ENCODE measurements around the gene MGLL.
"Not testable (repeated sequence)": the region's sequence is repeated elsewhere in the genome, so short reads cannot be mapped to it uniquely, and the experiment has no call there.

Gene MGLL

GRCh38 chr3:127663151-127663550, 159.2 kb downstream of the MGLL start:
- H3K4me1 ChIP-seq (ENCODE audit: control insufficient read depth, insufficient read depth, low read length, unreplicated experiment) = no peaks in the 10 kb centered on the region
- H3K27me3 ChIP-seq (ENCODE audit: insufficient read depth, low read length) = no peaks in the 10 kb centered on the region
- H3K36me3 ChIP-seq (ENCODE audit: insufficient read depth, low read length) = no peaks in the 10 kb centered on the region
- H2AFZ ChIP-seq (ENCODE audit: low read length, unreplicated experiment) = no peak overlapping the region
- H3K4me3 ChIP-seq (ENCODE audit: low read depth, low read length) = no peak overlapping the region
- H3K79me2 ChIP-seq (ENCODE audit: control insufficient read depth, insufficient read depth, low read length, unreplicated experiment) = no peaks in the 10 kb centered on the region
- H3K27ac ChIP-seq (ENCODE audit: low read depth, low read length) = no peak overlapping the region

GRCh38 chr3:127662001-127662469, 160.3 kb downstream of the MGLL start:
- H2AFZ ChIP-seq (ENCODE audit: low read length, unreplicated experiment) = no peak overlapping the region
- no peak overlapping the region for H3K4me3 ChIP-seq (ENCODE audit: low read depth, low read length)
- no peaks in the 10 kb centered on the region for H3K79me2 ChIP-seq (ENCODE audit: control insufficient read depth, insufficient read depth, low read length, unreplicated experiment)
- H3K27me3 ChIP-seq (ENCODE audit: insufficient read depth, low read length) = no peaks in the 10 kb centered on the region
- H3K36me3 ChIP-seq (ENCODE audit: insufficient read depth, low read length) = no peaks in the 10 kb centered on the region
- no peak overlapping the region for H3K27ac ChIP-seq (ENCODE audit: low read depth, low read length)
- H3K4me1 ChIP-seq (ENCODE audit: control insufficient read depth, insufficient read depth, low read length, unreplicated experiment) = no peaks in the 10 kb centered on the region

GRCh38 chr3:127661600-127661999, 160.7 kb downstream of the MGLL start:
- Histone ChIP-seq H3K79me2 (ENCODE audit: control insufficient read depth, insufficient read depth, low read length, unreplicated experiment) (no peaks in the 10 kb centered on the region), H3K27me3 (ENCODE audit: insufficient read depth, low read length) (no peaks in the 10 kb centered on the region), H3K4me3 (ENCODE audit: low read depth, low read length) (no peak overlapping the region), H2AFZ (ENCODE audit: low read length, unreplicated experiment) (no peak overlapping the region), H3K4me1 (ENCODE audit: control insufficient read depth, insufficient read depth, low read length, unreplicated experiment) (no peaks in the 10 kb centered on the region), H3K27ac (ENCODE audit: low read depth, low read length) (no peak overlapping the region), H3K36me3 (ENCODE audit: insufficient read depth, low read length) (no peaks in the 10 kb centered on the region)

GRCh38 chr3:127660621-127661251, 161.6 kb downstream of the MGLL start:
- Histone ChIP-seq H3K79me2 (ENCODE audit: control insufficient read depth, insufficient read depth, low read length, unreplicated experiment) (no peaks in the 10 kb centered on the region), H3K4me1 (ENCODE audit: control insufficient read depth, insufficient read depth, low read length, unreplicated experiment) (peaks cover 3% of the 10 kb centered on the region), H3K27ac (ENCODE audit: low read depth, low read length) (no peak overlapping the region), H3K27me3 (ENCODE audit: insufficient read depth, low read length) (no peaks in the 10 kb centered on the region), H3K36me3 (ENCODE audit: insufficient read depth, low read length) (no peaks in the 10 kb centered on the region), H3K4me3 (ENCODE audit: low read depth, low read length) (no peak overlapping the region), H2AFZ (ENCODE audit: low read length, unreplicated experiment) (no peak overlapping the region)

- no peaks in the 10 kb centered on the region for H3K36me3 ChIP-seq (ENCODE audit: insufficient read depth, low read length)
These were observed 164.1 kb downstream of the MGLL start for GRCh38 chr3:127658234-127658633.

GRCh38 chr3:127656906-127657305, 165.4 kb downstream of the MGLL start:
- no peak overlapping the region for H3K4me3 ChIP-seq (ENCODE audit: low read depth, low read length)
- H3K79me2 ChIP-seq (ENCODE audit: control insufficient read depth, insufficient read depth, low read length, unreplicated experiment) = no peaks in the 10 kb centered on the region
- H3K27ac ChIP-seq (ENCODE audit: low read depth, low read length) = no peak overlapping the region
- no peaks in the 10 kb centered on the region for H3K36me3 ChIP-seq (ENCODE audit: insufficient read depth, low read length)
- H2AFZ ChIP-seq (ENCODE audit: low read length, unreplicated experiment) = no peak overlapping the region
- H3K4me1 ChIP-seq (ENCODE audit: control insufficient read depth, insufficient read depth, low read length, unreplicated experiment) = peaks cover 8% of the 10 kb centered on the region
- H3K27me3 ChIP-seq (ENCODE audit: insufficient read depth, low read length) = no peaks in the 10 kb centered on the region

More at GRCh38 chr3:127658234-127658633, 164.1 kb downstream of the MGLL start:
- Histone ChIP-seq H3K27me3 (ENCODE audit: insufficient read depth, low read length) (no peaks in the 10 kb centered on the region), H3K4me1 (ENCODE audit: control insufficient read depth, insufficient read depth, low read length, unreplicated experiment) (peaks cover 8% of the 10 kb centered on the region), H3K79me2 (ENCODE audit: control insufficient read depth, insufficient read depth, low read length, unreplicated experiment) (no peaks in the 10 kb centered on the region), H3K27ac (ENCODE audit: low read depth, low read length) (no peak overlapping the region), H3K4me3 (ENCODE audit: low read depth, low read length) (no peak overlapping the region), H2AFZ (ENCODE audit: low read length, unreplicated experiment) (no peak overlapping the region)

- H3K79me2 ChIP-seq (ENCODE audit: control insufficient read depth, insufficient read depth, low read length, unreplicated experiment) = no peaks in the 10 kb centered on the region
- H3K36me3 ChIP-seq (ENCODE audit: insufficient read depth, low read length) = no peaks in the 10 kb centered on the region
- 0 out of 2 replicates have a peak overlapping the region, but pooled peaks have one; percentile 1 for H3K27ac ChIP-seq (ENCODE audit: low read depth, low read length)
- no peak overlapping the region for H3K4me3 ChIP-seq (ENCODE audit: low read depth, low read length)
- no peaks in the 10 kb centered on the region for H3K27me3 ChIP-seq (ENCODE audit: insufficient read depth, low read length)
- peaks cover 8% of the 10 kb centered on the region for H3K4me1 ChIP-seq (ENCODE audit: control insufficient read depth, insufficient read depth, low read length, unreplicated experiment)
- no peak overlapping the region for H2AFZ ChIP-seq (ENCODE audit: low read length, unreplicated experiment)
These were observed 166.7 kb downstream of the MGLL start for GRCh38 chr3:127655641-127656040.

GRCh38 chr3:127654993-127655392, 167.3 kb downstream of the MGLL start:
- H3K36me3 ChIP-seq (ENCODE audit: insufficient read depth, low read length); H3K27me3 ChIP-seq (ENCODE audit: insufficient read depth, low read length); H3K79me2 ChIP-seq (ENCODE audit: control insufficient read depth, insufficient read depth, low read length, unreplicated experiment); H2AFZ ChIP-seq (ENCODE audit: low read length, unreplicated experiment); H3K27ac ChIP-seq (ENCODE audit: low read depth, low read length); H3K4me1 ChIP-seq (ENCODE audit: control insufficient read depth, insufficient read depth, low read length, unreplicated experiment); H3K4me3 ChIP-seq (ENCODE audit: low read depth, low read length): not testable (repeated sequence)

GRCh38 chr3:127654374-127654773, 167.9 kb downstream of the MGLL start:
- Histone ChIP-seq H3K36me3 (ENCODE audit: insufficient read depth, low read length) (no peaks in the 10 kb centered on the region), H3K27ac (ENCODE audit: low read depth, low read length) (no peak overlapping the region), H3K4me3 (ENCODE audit: low read depth, low read length) (no peak overlapping the region), H3K4me1 (ENCODE audit: control insufficient read depth, insufficient read depth, low read length, unreplicated experiment) (peaks cover 8% of the 10 kb centered on the region), H3K79me2 (ENCODE audit: control insufficient read depth, insufficient read depth, low read length, unreplicated experiment) (no peaks in the 10 kb centered on the region), H3K27me3 (ENCODE audit: insufficient read depth, low read length) (no peaks in the 10 kb centered on the region), H2AFZ (ENCODE audit: low read length, unreplicated experiment) (no peak overlapping the region)

- no peak overlapping the region for H3K4me3 ChIP-seq (ENCODE audit: low read depth, low read length)
- H2AFZ ChIP-seq (ENCODE audit: low read length, unreplicated experiment) = no peak overlapping the region
- H3K27me3 ChIP-seq (ENCODE audit: insufficient read depth, low read length) = no peaks in the 10 kb centered on the region
- H3K4me1 ChIP-seq (ENCODE audit: control insufficient read depth, insufficient read depth, low read length, unreplicated experiment) = peaks cover 8% of the 10 kb centered on the region
- no peaks in the 10 kb centered on the region for H3K36me3 ChIP-seq (ENCODE audit: insufficient read depth, low read length)
- no peaks in the 10 kb centered on the region for H3K79me2 ChIP-seq (ENCODE audit: control insufficient read depth, insufficient read depth, low read length, unreplicated experiment)
- no peak overlapping the region for H3K27ac ChIP-seq (ENCODE audit: low read depth, low read length)
These were observed 169.9 kb downstream of the MGLL start for GRCh38 chr3:127652246-127652995.

All from ACC112 (cell line).